ENCODE measurements around the gene CUL3. TPM values are rescaled to one million over a fixed set of nuclear protein-coding genes. Genes with fewer than 3 reads are reported as not detected.

Gene CUL3
- total RNA-seq, 4 donors from 2014 or later = 68.9 to 88.4 (median 77.7) TPM

DNA sequence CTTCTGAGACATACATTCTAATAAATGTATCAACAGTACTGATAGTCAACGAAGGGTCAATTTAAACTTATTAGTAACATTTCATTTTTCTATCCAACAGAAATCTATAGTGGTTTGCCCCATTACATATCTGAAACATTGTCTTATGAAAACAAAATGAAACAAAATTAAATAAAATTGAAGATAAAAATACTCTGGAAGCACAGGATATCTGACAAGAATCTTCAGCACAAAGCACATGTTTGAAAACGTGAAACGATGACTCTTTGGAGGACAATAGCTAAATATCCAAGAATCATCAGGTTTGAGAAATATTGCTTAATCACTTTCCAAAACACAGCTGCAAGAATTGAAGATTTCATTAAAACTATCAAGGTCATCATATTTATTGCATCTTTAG lies 112.3 kb downstream of the CUL3 start:
- H3K4me3 ChIP-seq = no peak overlapping the region
- no peaks in the 10 kb centered on the region for H3K4me1 ChIP-seq
- no peak for DNase-seq (ENCODE audit: low spot score in 2 of 2)
- TF ChIP-seq POLR2A (IDR thresholded peaks at IDR 0.05) (no peak), POLR2AphosphoS5 (IDR thresholded peaks at IDR 0.05) (no peak), EP300 (IDR thresholded peaks at IDR 0.05) (no peak)
- TF ChIP-seq, protein P1, sequence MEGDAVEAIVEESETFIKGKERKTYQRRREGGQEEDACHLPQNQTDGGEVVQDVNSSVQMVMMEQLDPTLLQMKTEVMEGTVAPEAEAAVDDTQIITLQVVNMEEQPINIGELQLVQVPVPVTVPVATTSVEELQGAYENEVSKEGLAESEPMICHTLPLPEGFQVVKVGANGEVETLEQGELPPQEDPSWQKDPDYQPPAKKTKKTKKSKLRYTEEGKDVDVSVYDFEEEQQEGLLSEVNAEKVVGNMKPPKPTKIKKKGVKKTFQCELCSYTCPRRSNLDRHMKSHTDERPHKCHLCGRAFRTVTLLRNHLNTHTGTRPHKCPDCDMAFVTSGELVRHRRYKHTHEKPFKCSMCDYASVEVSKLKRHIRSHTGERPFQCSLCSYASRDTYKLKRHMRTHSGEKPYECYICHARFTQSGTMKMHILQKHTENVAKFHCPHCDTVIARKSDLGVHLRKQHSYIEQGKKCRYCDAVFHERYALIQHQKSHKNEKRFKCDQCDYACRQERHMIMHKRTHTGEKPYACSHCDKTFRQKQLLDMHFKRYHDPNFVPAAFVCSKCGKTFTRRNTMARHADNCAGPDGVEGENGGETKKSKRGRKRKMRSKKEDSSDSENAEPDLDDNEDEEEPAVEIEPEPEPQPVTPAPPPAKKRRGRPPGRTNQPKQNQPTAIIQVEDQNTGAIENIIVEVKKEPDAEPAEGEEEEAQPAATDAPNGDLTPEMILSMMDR (IDR thresholded peaks at IDR 0.05) = no peak
- H3K9me3 ChIP-seq = no peaks in the 10 kb centered on the region
- 80% methylated on average over 3 of the region's 3 CpGs for WGBS
- no peak overlapping the region for H3K27ac ChIP-seq
- H3K36me3 ChIP-seq = peaks cover 42% of the 10 kb centered on the region
- no peaks in the 10 kb centered on the region for H3K27me3 ChIP-seq

DNA sequence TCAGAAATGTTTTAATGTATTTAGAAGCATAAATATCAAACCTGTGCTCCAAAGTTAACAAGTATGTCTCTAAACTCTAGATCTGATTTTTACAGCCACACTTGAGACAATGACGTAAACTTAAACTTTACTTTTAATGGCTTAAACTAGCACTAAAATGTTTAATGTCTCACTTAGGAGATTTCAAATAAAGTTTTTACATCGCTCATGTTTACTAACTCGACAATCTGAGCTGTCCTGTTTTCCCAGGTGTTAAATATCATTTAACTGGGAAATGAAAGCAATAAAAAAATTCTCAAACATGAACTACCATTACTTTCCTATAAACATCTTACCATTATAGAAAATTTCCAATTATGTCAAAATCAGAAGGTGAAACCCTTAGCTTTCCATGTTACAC lies 113.0 kb downstream of the CUL3 start:
- H3K9me3 ChIP-seq = no peaks in the 10 kb centered on the region
- no peaks in the 10 kb centered on the region for H3K4me1 ChIP-seq
- no peaks in the 10 kb centered on the region for H3K27me3 ChIP-seq
- no peak overlapping the region for H3K4me3 ChIP-seq
- H3K27ac ChIP-seq = no peak overlapping the region
- no peak for DNase-seq (ENCODE audit: low spot score in 2 of 2)
- WGBS = 91% methylated on average over 3 of the region's 3 CpGs
- no peak for TF ChIP-seq POLR2AphosphoS5 (IDR thresholded peaks at IDR 0.05)
- no peak for TF ChIP-seq EP300 (IDR thresholded peaks at IDR 0.05)
- TF ChIP-seq, protein P1 (IDR thresholded peaks at IDR 0.05) = no peak
- no peak for TF ChIP-seq POLR2A (IDR thresholded peaks at IDR 0.05)
- H3K36me3 ChIP-seq = peaks cover 35% of the 10 kb centered on the region

DNA sequence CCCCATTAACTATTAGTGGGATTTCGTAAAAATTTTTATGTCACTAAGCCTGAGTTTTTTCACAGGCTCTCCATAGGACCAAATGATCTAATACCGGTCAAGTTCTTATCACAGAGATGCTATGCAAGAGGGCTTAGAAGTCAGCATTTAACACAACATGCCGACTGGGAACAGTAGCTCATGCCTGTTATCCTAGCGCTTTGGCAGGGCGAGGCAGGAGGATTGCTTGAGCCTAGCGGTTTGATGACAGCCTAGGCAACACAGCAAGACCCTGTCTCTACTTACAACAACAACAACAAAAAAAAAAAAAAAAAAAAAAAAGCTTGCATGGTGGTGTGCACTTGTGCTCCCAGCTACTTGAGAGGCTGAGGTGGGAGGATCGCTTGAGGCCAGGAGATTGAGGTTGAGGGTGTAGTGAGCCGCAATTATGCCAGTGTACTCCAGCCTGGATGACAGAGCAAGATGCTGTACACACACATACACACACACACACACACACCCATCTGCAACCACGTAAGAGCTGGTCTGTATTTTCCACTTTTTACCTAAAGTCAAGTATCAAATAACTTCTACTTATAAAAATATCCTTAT lies 115.7 kb downstream of the CUL3 start:
- Histone ChIP-seq H3K9me3 (no peaks in the 10 kb centered on the region), H3K27me3 (no peaks in the 10 kb centered on the region), H3K4me3 (no peak overlapping the region), H3K4me1 (no peaks in the 10 kb centered on the region), H3K27ac (no peak overlapping the region), H3K36me3 (peaks cover 10% of the 10 kb centered on the region)
- no peak for DNase-seq (ENCODE audit: low spot score in 2 of 2)
- 82% methylated on average over 9 of the region's 9 CpGs for WGBS
- TF ChIP-seq POLR2AphosphoS5 (IDR thresholded peaks at IDR 0.05) = no peak
- TF ChIP-seq, protein P1 (IDR thresholded peaks at IDR 0.05) = no peak
- TF ChIP-seq EP300 (IDR thresholded peaks at IDR 0.05) = no peak
- TF ChIP-seq POLR2A (IDR thresholded peaks at IDR 0.05) = no peak

DNA sequence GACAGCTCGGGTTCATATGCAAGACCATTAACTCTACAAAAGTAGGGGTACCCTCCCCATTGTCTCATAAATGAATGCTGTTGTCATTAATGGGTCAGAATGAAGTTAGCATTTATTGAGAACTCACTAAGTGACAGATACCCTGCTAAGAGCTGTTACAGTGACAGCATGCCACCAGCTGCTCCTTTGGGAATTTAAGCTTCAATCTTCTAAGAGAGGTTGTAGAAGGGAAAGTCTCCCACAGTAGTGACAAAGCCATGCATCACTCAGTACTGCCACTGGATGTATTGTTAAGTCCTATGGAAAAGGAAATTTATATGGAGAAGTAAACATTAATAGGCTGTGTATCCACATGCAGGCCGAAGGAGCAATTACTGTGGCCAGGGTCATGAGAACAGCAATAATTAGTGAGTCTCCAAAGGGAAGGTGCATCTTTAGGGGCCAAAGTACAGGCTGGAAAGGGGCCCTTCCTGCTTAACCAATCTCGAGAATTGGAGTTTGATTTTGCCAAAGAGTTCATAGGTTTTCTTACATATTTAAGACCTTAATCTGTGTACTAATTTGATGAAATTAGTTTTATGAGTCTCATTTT lies 118.8 kb downstream of the CUL3 start:
- TF ChIP-seq, protein P1 (IDR thresholded peaks at IDR 0.05) = no peak
- TF ChIP-seq POLR2A (IDR thresholded peaks at IDR 0.05) (no peak), POLR2AphosphoS5 (IDR thresholded peaks at IDR 0.05) (no peak), EP300 (IDR thresholded peaks at IDR 0.05) (no peak)
- no peak overlapping the region for H3K27ac ChIP-seq
- no peak overlapping the region for H3K4me3 ChIP-seq
- no peaks in the 10 kb centered on the region for H3K4me1 ChIP-seq
- no peaks in the 10 kb centered on the region for H3K27me3 ChIP-seq
- DNase-seq (ENCODE audit: low spot score in 2 of 2) = no peak
- no peaks in the 10 kb centered on the region for H3K9me3 ChIP-seq
- no peaks in the 10 kb centered on the region for H3K36me3 ChIP-seq
- WGBS = 85% methylated on average over 3 of the region's 3 CpGs

DNA sequence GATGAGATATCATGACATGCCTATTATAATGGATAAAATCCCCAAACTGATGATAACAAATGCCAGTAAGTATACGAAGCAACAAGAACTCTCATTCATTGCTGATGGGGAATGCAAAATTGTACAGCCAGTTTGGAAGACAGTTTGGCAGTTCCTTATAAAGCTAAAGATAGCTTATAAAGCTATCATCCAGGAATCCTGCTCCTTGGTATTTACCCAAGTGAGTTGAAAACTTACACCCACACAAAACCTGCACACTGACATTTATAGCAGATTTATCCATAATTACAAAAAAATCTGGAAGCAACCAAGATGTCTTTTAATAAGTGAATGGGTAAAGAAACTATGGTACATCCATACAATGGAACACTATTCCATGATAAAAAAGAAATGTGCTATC lies 123.8 kb downstream of the CUL3 start:
- H3K27me3 ChIP-seq = no peaks in the 10 kb centered on the region
- no peaks in the 10 kb centered on the region for H3K36me3 ChIP-seq
- DNase-seq (ENCODE audit: low spot score in 2 of 2) = no peak
- H3K9me3 ChIP-seq = no peaks in the 10 kb centered on the region
- H3K4me3 ChIP-seq = no peak overlapping the region
- TF ChIP-seq, protein P1 (IDR thresholded peaks at IDR 0.05) = no peak
- no peak for TF ChIP-seq EP300 (IDR thresholded peaks at IDR 0.05)
- TF ChIP-seq POLR2A (IDR thresholded peaks at IDR 0.05) = no peak
- TF ChIP-seq POLR2AphosphoS5 (IDR thresholded peaks at IDR 0.05) = no peak
- H3K4me1 ChIP-seq = no peaks in the 10 kb centered on the region
- 60% methylated on average over 1 of the region's 1 CpG for WGBS
- H3K27ac ChIP-seq = no peak overlapping the region
